SU-DHL-6 (cell line): Measurements from ENCODE around the gene CRYGS.

Experiments used
- CTCF ChIP-seq: fragments of 200-600 bp; sonication (generic); IDR thresholded peaks from one replicate; pipeline ENCODE4 v1.5.1; 2017; ENCODE audit warnings: antibody characterized with exemption, mild to moderate bottlenecking, low read length, moderate library complexity; ENCODE audit not compliant: insufficient read depth, poor library complexity, severe bottlenecking
- EZH2phosphoT487 ChIP-seq: fragments of 200-600 bp; sonication (generic), shearing (Covaris generic); conservative IDR thresholded peaks from 2 replicates; pipeline ENCODE4 v1.6.1; 2018; ENCODE audit warnings: mild to moderate bottlenecking, antibody characterized with exemption, low read length, moderate library complexity, mixed read lengths

- no peak for TF ChIP-seq CTCF
- no peak for TF ChIP-seq EZH2phosphoT487
These were observed 46.6 kb downstream of the CRYGS start for GRCh38 chr3:186497608-186498007.
